ENCODE results near the gene SCN10A.

DNA sequence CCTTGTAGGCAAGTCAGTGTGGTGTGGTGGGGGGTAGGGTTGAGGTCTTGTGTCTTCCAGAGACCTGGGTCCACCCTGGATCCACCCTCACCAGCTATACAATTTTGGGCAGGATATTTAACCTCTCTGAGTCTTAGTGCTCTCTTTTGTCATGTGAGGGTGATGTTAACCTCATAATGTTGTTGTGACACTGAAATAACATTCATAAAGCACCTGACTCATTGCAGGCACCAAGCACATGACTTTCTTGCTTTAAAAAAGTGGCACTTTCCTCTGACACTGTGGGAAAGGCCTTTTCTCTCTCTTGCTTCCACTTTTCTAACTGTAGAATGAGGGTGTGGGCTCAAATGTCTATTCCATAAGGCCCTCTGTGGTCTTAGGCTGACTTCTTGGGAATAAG, 75.5 kb downstream of the SCN10A start:
- TF ChIP-seq, protein P1, sequence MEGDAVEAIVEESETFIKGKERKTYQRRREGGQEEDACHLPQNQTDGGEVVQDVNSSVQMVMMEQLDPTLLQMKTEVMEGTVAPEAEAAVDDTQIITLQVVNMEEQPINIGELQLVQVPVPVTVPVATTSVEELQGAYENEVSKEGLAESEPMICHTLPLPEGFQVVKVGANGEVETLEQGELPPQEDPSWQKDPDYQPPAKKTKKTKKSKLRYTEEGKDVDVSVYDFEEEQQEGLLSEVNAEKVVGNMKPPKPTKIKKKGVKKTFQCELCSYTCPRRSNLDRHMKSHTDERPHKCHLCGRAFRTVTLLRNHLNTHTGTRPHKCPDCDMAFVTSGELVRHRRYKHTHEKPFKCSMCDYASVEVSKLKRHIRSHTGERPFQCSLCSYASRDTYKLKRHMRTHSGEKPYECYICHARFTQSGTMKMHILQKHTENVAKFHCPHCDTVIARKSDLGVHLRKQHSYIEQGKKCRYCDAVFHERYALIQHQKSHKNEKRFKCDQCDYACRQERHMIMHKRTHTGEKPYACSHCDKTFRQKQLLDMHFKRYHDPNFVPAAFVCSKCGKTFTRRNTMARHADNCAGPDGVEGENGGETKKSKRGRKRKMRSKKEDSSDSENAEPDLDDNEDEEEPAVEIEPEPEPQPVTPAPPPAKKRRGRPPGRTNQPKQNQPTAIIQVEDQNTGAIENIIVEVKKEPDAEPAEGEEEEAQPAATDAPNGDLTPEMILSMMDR (IDR thresholded peaks at IDR 0.05), result no peak
- no peak for TF ChIP-seq POLR2A (IDR thresholded peaks at IDR 0.05)

All from Peyer's patch (tissue), 4 donors.